DND-41 (cell line): ENCODE measurements around the gene TRPV6.

Experiments used
- ATAC-seq: fragments of 200-7000 bp; cut with Tn5 transposase; 3 replicates; pipeline ENCODE4 v1.9.1; 2021; ENCODE audit warnings: low read depth; ENCODE audit not compliant: insufficient read depth
- DNase-seq: peaks from one replicate; pipeline ENCODE4 v3.0.0-alpha.2; 2020
- H2AFZ ChIP-seq: 2 replicates; pipeline ENCODE4 v1.6.0; 2012; ENCODE audit warnings: low read depth, low read length
- H3K27ac ChIP-seq: 2 replicates; pipeline ENCODE4 v1.5.1; 2012; ENCODE audit warnings: low read length, inconsistent platforms
- H3K27me3 ChIP-seq: fragments of 200-600 bp; sonication (generic); 2 replicates; pipeline ENCODE4 v1.6.0; 2012; ENCODE audit warnings: low read length, mild to moderate bottlenecking, inconsistent platforms; ENCODE audit not compliant: insufficient read depth, poor library complexity
- H3K36me3 ChIP-seq: 2 replicates; pipeline ENCODE4 v1.5.1; 2012; ENCODE audit warnings: low read length, inconsistent platforms; ENCODE audit not compliant: insufficient read depth
- H3K4me1 ChIP-seq: 2 replicates; pipeline ENCODE4 v1.5.1; 2012; ENCODE audit warnings: mild to moderate bottlenecking, low read length; ENCODE audit not compliant: insufficient read depth
- H3K4me2 ChIP-seq: 2 replicates; pipeline ENCODE4 v1.6.0; 2012; ENCODE audit warnings: mild to moderate bottlenecking, moderate library complexity, low read length, inconsistent platforms; ENCODE audit not compliant: insufficient read depth
- H3K4me3 ChIP-seq, 2 experiments: fragments of 200-600 bp in 1 of 2; shearing (Covaris generic) in 1 of 2; 2 replicates each; pipeline ENCODE4 v1.5.1; 2012 to 2016; ENCODE audit warnings: inconsistent platforms in 2 of 2, low read length in 2 of 2, mild to moderate bottlenecking in 2 of 2, low read depth in 1 of 2, moderate library complexity in 1 of 2
- H3K79me2 ChIP-seq: 2 replicates; pipeline ENCODE4 v1.6.0; 2012; ENCODE audit warnings: low read length, inconsistent platforms; ENCODE audit not compliant: insufficient read depth
- H3K9ac ChIP-seq: 2 replicates; pipeline ENCODE4 v1.6.0; 2012; ENCODE audit warnings: low read depth, mild to moderate bottlenecking, inconsistent platforms, low read length, moderate library complexity
- H3K9me3 ChIP-seq: 2 replicates; pipeline ENCODE4 v1.5.1; 2012; ENCODE audit warnings: low read length, moderate library complexity, mild to moderate bottlenecking, inconsistent platforms; ENCODE audit not compliant: insufficient read depth, severe bottlenecking
- H4K20me1 ChIP-seq: 2 replicates; pipeline ENCODE4 v1.6.0; 2012; ENCODE audit warnings: low read length; ENCODE audit not compliant: insufficient read depth
- EZH2 ChIP-seq: IDR thresholded peaks from 3 replicates; pipeline ENCODE4 v1.6.1; 2012; ENCODE audit warnings: borderline replicate concordance, low read depth, mild to moderate bottlenecking, moderate library complexity, low read length, inconsistent platforms; ENCODE audit not compliant: severe bottlenecking
- TF ChIP-seq, protein P1 (sequence below): IDR thresholded peaks from 2 replicates; pipeline ENCODE4 v1.5.1; 2012; ENCODE audit warnings: borderline replicate concordance, low read length, moderate library complexity, mild to moderate bottlenecking; ENCODE audit not compliant: poor library complexity, severe bottlenecking; ENCODE audit errors: extremely low read depth

TRPV6 gene

DNA sequence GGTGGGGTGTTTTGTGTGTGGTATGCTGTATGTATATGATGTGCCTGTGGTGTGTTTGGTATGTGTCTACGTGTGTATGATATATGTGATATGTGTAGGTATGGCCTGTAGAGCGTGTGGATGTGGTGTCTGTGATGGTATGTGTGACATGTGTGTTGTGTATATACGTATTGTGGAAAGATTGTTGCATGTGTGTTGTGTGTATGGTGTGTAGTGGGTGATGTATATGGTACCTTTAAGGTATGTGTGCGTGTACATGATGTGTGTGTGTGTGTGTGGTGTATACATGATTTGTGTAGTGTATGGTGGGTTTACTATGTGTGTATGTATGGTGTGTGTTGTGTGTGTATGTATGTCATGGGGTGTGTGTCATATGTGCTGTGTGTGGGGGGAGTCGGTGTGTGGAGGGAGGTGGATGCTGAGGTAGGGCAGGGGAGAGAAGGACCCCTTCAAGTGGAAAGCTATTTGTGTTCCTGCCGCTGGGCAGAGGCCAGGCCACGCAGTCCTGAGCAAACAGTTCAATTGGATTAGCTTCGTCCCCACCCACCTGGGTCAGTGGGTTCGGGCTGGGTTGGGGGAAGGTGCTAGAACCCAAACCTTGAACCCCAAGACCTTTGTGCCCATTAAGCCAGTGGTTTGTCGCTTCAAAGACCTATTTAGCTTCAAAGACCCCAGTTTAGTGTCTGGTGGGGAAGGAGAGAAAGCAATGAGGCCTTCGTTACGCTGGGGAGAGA, 1.9 kb upstream of the TRPV6 start:
- Histone ChIP-seq H3K9ac (no peak overlapping the region), H3K27me3 (no peaks in the 10 kb centered on the region), H3K27ac (no peak overlapping the region), H3K9me3 (no peaks in the 10 kb centered on the region), H3K4me3 (no peak overlapping the region), H3K36me3 (no peaks in the 10 kb centered on the region), H3K4me1 (no peaks in the 10 kb centered on the region), H2AFZ (no peak overlapping the region), H3K79me2 (no peaks in the 10 kb centered on the region), H3K4me2 (no peak overlapping the region), H4K20me1 (no peaks in the 10 kb centered on the region; the same call in 1 of the 2 replicates)
- TF ChIP-seq EZH2: no peak
- TF ChIP-seq, protein P1, sequence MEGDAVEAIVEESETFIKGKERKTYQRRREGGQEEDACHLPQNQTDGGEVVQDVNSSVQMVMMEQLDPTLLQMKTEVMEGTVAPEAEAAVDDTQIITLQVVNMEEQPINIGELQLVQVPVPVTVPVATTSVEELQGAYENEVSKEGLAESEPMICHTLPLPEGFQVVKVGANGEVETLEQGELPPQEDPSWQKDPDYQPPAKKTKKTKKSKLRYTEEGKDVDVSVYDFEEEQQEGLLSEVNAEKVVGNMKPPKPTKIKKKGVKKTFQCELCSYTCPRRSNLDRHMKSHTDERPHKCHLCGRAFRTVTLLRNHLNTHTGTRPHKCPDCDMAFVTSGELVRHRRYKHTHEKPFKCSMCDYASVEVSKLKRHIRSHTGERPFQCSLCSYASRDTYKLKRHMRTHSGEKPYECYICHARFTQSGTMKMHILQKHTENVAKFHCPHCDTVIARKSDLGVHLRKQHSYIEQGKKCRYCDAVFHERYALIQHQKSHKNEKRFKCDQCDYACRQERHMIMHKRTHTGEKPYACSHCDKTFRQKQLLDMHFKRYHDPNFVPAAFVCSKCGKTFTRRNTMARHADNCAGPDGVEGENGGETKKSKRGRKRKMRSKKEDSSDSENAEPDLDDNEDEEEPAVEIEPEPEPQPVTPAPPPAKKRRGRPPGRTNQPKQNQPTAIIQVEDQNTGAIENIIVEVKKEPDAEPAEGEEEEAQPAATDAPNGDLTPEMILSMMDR: no peak
- DNase-seq (no peak), ATAC-seq (no peak)

DNA sequence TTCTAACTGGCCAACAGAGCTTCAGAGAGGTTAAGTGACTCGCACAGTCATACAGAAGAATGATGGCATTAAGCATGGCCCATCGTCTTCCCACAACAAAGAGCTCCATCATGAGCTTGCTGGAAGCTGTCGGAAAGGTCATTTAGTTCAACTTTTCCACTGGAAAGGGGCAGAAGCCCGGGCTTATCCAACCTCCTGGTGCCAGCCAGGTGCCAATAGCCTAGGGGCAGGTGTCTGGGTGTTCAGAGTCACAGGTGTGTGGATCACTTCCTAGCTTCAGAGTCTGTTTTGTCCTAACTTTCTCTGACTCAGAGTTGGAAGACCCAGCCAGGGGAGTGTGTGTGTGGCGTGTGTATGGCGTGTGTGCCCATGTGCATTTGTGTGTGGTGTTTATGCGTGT, 1.3 kb upstream of the TRPV6 start:
- H3K36me3 ChIP-seq: no peaks in the 10 kb centered on the region
- no peaks in the 10 kb centered on the region for H3K4me1 ChIP-seq
- no peak overlapping the region for H2AFZ ChIP-seq
- TF ChIP-seq, protein P1: no peak
- TF ChIP-seq EZH2: no peak
- no peak overlapping the region for H3K4me2 ChIP-seq
- ATAC-seq: no peak
- H3K4me3 ChIP-seq: no peak overlapping the region
- no peaks in the 10 kb centered on the region for H3K79me2 ChIP-seq
- DNase-seq: no peak
- no peak overlapping the region for H3K9ac ChIP-seq
- H3K27ac ChIP-seq: no peak overlapping the region
- no peaks in the 10 kb centered on the region for H3K9me3 ChIP-seq
- no peaks in the 10 kb centered on the region; the same call in 1 of the 2 replicates for H4K20me1 ChIP-seq
- no peaks in the 10 kb centered on the region for H3K27me3 ChIP-seq

DNA sequence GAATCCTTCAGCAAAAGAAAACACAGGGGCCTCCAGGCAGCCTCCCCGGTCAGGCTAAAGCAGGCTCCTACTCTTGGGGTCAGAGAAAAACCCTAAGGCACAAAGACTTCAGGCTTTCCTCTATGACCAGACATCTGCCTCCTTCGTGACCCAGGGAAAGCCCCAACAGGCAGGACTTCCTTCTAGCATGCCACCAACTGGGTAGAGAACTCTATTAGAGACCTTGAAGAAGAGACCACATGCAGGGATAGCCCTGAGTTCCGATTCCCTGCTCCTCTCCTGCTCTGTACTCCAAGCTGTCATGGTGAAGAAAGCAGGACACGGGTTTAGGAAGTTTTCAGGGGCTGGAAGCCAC, 1.3 kb downstream of the TRPV6 start:
- H2AFZ ChIP-seq: no peak overlapping the region
- H3K36me3 ChIP-seq: no peaks in the 10 kb centered on the region
- ATAC-seq: no peak
- no peaks in the 10 kb centered on the region for H3K27me3 ChIP-seq
- H3K27ac ChIP-seq: no peak overlapping the region
- no peaks in the 10 kb centered on the region for H3K79me2 ChIP-seq
- H4K20me1 ChIP-seq: no peaks in the 10 kb centered on the region
- no peak overlapping the region for H3K4me2 ChIP-seq
- H3K4me3 ChIP-seq: no peak overlapping the region
- DNase-seq: no peak
- no peaks in the 10 kb centered on the region for H3K4me1 ChIP-seq
- TF ChIP-seq EZH2: no peak
- TF ChIP-seq, protein P1: no peak
- no peaks in the 10 kb centered on the region for H3K9me3 ChIP-seq
- no peak overlapping the region for H3K9ac ChIP-seq
